Measurements from ENCODE around the gene HMOX2. TPM values are rescaled to one million over a fixed set of nuclear protein-coding genes. Genes with fewer than 3 reads are reported as not detected.

HMOX2 gene
- total and polyA plus RNA-seq, 2 experiments from 2014 or later: 68.8 to 108 TPM

GRCh38 chr16:4443271-4443670 lies 32.9 kb upstream of the HMOX2 start:
- Histone ChIP-seq H3K4me3 (no peak overlapping the region), H3K4me2 (no peak overlapping the region), H3K9me3 (ENCODE audit: low read depth) (no peaks in the 10 kb centered on the region), H2AFZ (no peak overlapping the region), H3K36me3 (replicated peaks; ENCODE audit: insufficient read depth, low read depth) (no peaks in the 10 kb centered on the region), H3K79me2 (no peaks in the 10 kb centered on the region), H3K27ac (no peak overlapping the region), H3K4me1 (ENCODE audit: insufficient read depth) (no peaks in the 10 kb centered on the region), H4K20me1 (ENCODE audit: insufficient read depth, poor library complexity, severe bottlenecking) (no peaks in the 10 kb centered on the region), H3K9me2 (replicated peaks; ENCODE audit: insufficient read depth) (no peaks in the 10 kb centered on the region), H3K27me3 (no peaks in the 10 kb centered on the region)
- TF ChIP-seq EZH2phosphoT487 (IDR thresholded peaks at IDR 0.05; ENCODE audit: low read depth, severe bottlenecking, unreplicated experiment): no peak
- no peak for TF ChIP-seq CTCF (IDR thresholded peaks at IDR 0.05; ENCODE audit: poor library complexity)
- TF ChIP-seq EZH2 (IDR thresholded peaks at IDR 0.05; ENCODE audit: borderline replicate concordance): no peak
- WGBS (ENCODE audit: low lambda C conversion rate, missing lambda C conversion rate): 88% methylated on average over 5 of the region's 5 CpGs
- no peak for DNase-seq (ENCODE audit: low spot score)

GRCh38 chr16:4443986-4444385 lies 32.2 kb upstream of the HMOX2 start:
- no peaks in the 10 kb centered on the region for H3K36me3 ChIP-seq (replicated peaks; ENCODE audit: insufficient read depth, low read depth)
- TF ChIP-seq CTCF (IDR thresholded peaks at IDR 0.05; ENCODE audit: poor library complexity): no peak
- TF ChIP-seq EZH2 (IDR thresholded peaks at IDR 0.05; ENCODE audit: borderline replicate concordance): no peak
- TF ChIP-seq EZH2phosphoT487 (IDR thresholded peaks at IDR 0.05; ENCODE audit: low read depth, severe bottlenecking, unreplicated experiment): no peak
- no peak overlapping the region for H3K4me2 ChIP-seq
- no peaks in the 10 kb centered on the region for H3K79me2 ChIP-seq
- no peak overlapping the region for H2AFZ ChIP-seq
- no peaks in the 10 kb centered on the region for H3K27me3 ChIP-seq
- H3K4me3 ChIP-seq: no peak overlapping the region
- no peaks in the 10 kb centered on the region for H3K9me2 ChIP-seq (replicated peaks; ENCODE audit: insufficient read depth)
- DNase-seq (ENCODE audit: low spot score): no peak
- H4K20me1 ChIP-seq (ENCODE audit: insufficient read depth, poor library complexity, severe bottlenecking): no peaks in the 10 kb centered on the region
- no peaks in the 10 kb centered on the region for H3K4me1 ChIP-seq (ENCODE audit: insufficient read depth)
- H3K27ac ChIP-seq: no peak overlapping the region
- 88% methylated on average over 2 of the region's 4 CpGs for whole genome bisulfite sequencing (ENCODE audit: low lambda C conversion rate, missing lambda C conversion rate)
- H3K9me3 ChIP-seq (ENCODE audit: low read depth): no peaks in the 10 kb centered on the region

GRCh38 chr16:4450430-4450829 lies 25.8 kb upstream of the HMOX2 start:
- no peak overlapping the region for H3K4me2 ChIP-seq
- H4K20me1 ChIP-seq (ENCODE audit: insufficient read depth, poor library complexity, severe bottlenecking): no peaks in the 10 kb centered on the region
- WGBS (ENCODE audit: low lambda C conversion rate, missing lambda C conversion rate): 99% methylated on average over 14 of the region's 14 CpGs
- no peaks in the 10 kb centered on the region for H3K9me2 ChIP-seq (replicated peaks; ENCODE audit: insufficient read depth)
- H3K4me1 ChIP-seq (ENCODE audit: insufficient read depth): no peaks in the 10 kb centered on the region
- no peaks in the 10 kb centered on the region for H3K9me3 ChIP-seq (ENCODE audit: low read depth)
- TF ChIP-seq CTCF (IDR thresholded peaks at IDR 0.05; ENCODE audit: poor library complexity) (no peak), EZH2phosphoT487 (IDR thresholded peaks at IDR 0.05; ENCODE audit: low read depth, severe bottlenecking, unreplicated experiment) (no peak), EZH2 (IDR thresholded peaks at IDR 0.05; ENCODE audit: borderline replicate concordance) (no peak)
- no peak overlapping the region for H3K4me3 ChIP-seq
- H2AFZ ChIP-seq: no peak overlapping the region
- no peak for DNase-seq (ENCODE audit: low spot score)
- H3K36me3 ChIP-seq (replicated peaks; ENCODE audit: insufficient read depth, low read depth): no peaks in the 10 kb centered on the region
- no peak overlapping the region for H3K27ac ChIP-seq
- H3K27me3 ChIP-seq: no peaks in the 10 kb centered on the region
- no peaks in the 10 kb centered on the region for H3K79me2 ChIP-seq
